Measurements from ENCODE around the gene CDC6.

The CDC6 gene

DNA sequence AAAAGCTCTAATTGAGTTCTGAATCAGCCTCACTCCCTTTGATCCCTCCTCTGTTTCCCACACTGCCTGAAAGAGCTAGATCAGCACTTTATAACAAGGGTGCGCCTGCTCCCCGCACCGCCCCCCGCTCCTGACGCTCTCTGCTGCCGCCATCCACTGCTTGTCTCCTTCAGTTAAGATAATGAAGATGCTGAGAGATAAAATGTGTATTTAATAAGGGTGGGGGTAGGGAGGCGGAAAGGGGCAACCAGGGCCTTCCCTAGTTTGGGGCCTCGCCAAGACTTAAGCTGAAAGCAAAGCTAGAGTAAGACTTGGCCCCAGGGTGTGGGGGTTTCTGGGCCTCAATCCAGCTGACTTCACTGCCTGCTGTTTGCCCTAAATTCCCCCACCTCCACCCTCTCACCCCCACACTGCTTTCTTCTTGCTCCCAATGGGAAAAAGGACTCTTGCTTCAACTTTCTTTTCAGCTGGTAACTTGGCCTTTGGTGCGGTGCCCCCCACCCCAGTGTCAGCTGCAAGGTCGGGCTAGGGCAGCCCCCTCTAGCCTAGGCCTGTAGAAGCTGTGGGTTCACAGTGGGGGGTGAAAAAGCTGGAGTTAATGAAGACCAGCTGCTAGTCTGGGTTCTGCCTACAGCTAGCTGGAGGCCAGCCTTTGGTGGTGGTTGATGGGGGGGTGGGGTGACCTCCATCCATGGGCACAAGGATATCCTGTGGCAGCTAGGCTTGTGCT, 19.5 kb downstream of the CDC6 start:
- ChIA-PET CTCF (interaction anchor here (0.6 to 3.0 kb wide), 13 partner anchors 10 to 636 kb away, joined by 3 to 25 read pairs (median 3); no protein-coding TSS in a partner anchor), POLR2A (interaction anchor here (0.7 to 1.8 kb wide), 13 partner anchors 9 to 194 kb away, joined by 3 to 10 read pairs (median 6); partner anchors contain the start of gene TOP2A)
- TF ChIP-seq ELF4 (IDR thresholded peaks at IDR 0.05) (no peak), FOXA1 (IDR thresholded peaks at IDR 0.05) (no peak), ARNT (IDR thresholded peaks at IDR 0.05) (no peak), TARDBP (IDR thresholded peaks at IDR 0.05) (no peak), BHLHE40 (IDR thresholded peaks at IDR 0.05; ENCODE audit: borderline replicate concordance) (no peak), PKNOX1 (IDR thresholded peaks at IDR 0.05) (no peak), CTBP1 (IDR thresholded peaks at IDR 0.05; ENCODE audit: borderline replicate concordance) (no peak), SP1 (IDR thresholded peaks at IDR 0.05) (no peak), FOXK2 (IDR thresholded peaks at IDR 0.05) (no peak), NFRKB (IDR thresholded peaks at IDR 0.05) (no peak), HDGF (IDR thresholded peaks at IDR 0.05; ENCODE audit: borderline replicate concordance) (no peak)
- no peak for DNase-seq (ENCODE audit: extremely low spot score)

- DNase-seq (ENCODE audit: extremely low spot score): no peak
- CTCF ChIA-PET: interaction anchor here (0.6 to 3.0 kb wide), 11 partner anchors 9 to 637 kb away, joined by 3 to 25 read pairs (median 3); no protein-coding TSS in a partner anchor
- POLR2A ChIA-PET: interaction anchor here (0.7 to 2.1 kb wide), 11 partner anchors 10 to 195 kb away, joined by 3 to 10 read pairs (median 6); partner anchors contain the start of gene TOP2A
- TF ChIP-seq SP1 (IDR thresholded peaks at IDR 0.05) (no peak), PKNOX1 (IDR thresholded peaks at IDR 0.05) (no peak)
Observed at GRCh38 chr17:40307740-40308239, 20.1 kb downstream of the CDC6 start.

DNA sequence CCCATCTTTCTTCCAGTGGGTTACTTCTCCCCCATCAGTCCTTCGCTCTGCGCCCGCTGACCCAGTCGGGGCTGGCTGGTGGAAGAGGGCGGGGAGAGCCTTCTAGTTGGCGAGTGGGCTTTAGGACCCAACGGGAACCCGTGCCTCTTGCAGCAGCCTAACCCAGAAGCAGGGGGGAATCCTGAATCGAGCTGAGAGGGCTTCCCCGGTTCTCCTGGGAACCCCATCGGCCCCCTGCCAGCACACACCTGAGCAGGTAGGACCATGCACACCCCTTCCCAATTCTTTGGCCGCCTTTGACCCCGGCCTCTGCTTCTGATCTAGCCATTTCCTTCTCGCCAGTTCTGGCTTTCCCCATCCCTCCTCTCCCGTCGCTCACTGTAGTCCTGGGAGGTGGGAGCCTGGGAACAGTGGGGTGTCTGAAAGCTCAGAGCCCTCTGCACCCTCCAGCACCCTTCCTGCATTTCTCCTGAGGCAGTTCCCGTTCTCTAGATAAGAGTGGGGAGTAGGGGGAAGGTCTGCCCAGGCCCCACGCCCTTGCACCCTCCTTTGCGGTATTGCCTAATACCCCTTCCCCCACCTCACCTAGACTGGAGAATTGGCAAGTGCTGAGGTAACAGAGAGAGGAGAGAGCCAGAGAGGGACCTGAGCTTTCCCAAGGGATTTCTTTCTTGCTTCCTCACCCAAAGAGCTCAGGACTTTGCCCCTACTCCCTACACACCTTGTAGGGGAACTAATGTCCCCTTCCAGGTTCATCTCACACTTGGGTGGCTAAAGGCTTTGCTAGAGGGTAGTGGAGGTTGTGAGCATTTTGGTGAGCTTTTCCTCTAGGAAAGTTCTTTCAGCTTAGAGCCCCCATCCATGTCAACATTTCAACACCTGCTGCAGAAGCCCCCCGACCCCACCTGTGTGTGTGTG, 21.6 kb downstream of the CDC6 start, which contains the start of gene RARA:
RARA (plus strand) TSS at position 150 of the 918 bp plus-strand sequence. CDS start 22,039 bp downstream, outside the sequence.
- no peak for DNase-seq (ENCODE audit: extremely low spot score)
- TF ChIP-seq NFRKB (IDR thresholded peaks at IDR 0.05) (no peak), ZNF384 (IDR thresholded peaks at IDR 0.05) (no peak), HDGF (IDR thresholded peaks at IDR 0.05; ENCODE audit: borderline replicate concordance) (no peak), SUZ12 (IDR thresholded peaks at IDR 0.05) (no peak), ARNT (IDR thresholded peaks at IDR 0.05) (no peak), BHLHE40 (IDR thresholded peaks at IDR 0.05; ENCODE audit: borderline replicate concordance) (no peak), FOXA1 (IDR thresholded peaks at IDR 0.05) (no peak), PKNOX1 (IDR thresholded peaks at IDR 0.05) (no peak), SP1 (IDR thresholded peaks at IDR 0.05) (no peak), FOXK2 (IDR thresholded peaks at IDR 0.05) (no peak), FOXM1 (IDR thresholded peaks at IDR 0.05; ENCODE audit: borderline replicate concordance) (no peak), TARDBP (IDR thresholded peaks at IDR 0.05) (no peak), ELF4 (IDR thresholded peaks at IDR 0.05) (no peak), CTBP1 (IDR thresholded peaks at IDR 0.05; ENCODE audit: borderline replicate concordance) (no peak), LEF1 (IDR thresholded peaks at IDR 0.05; ENCODE audit: borderline replicate concordance) (no peak), L3MBTL2 (conservative IDR thresholded peaks at IDR 0.05) (no peak)
- POLR2A ChIA-PET: interaction anchor here (1.0 to 2.1 kb wide), 5 partner anchors 8 to 53 kb away, joined by 3 to 8 read pairs (median 5); no protein-coding TSS in a partner anchor
- CTCF ChIA-PET: interaction anchor here (0.7 to 3.0 kb wide), 3 partner anchors 46 to 80 kb away, joined by 3 to 25 read pairs (median 5); no protein-coding TSS in a partner anchor

GRCh38 chr17:40309949-40310510, 22.4 kb downstream of the CDC6 start:
- TF ChIP-seq L3MBTL2 (conservative IDR thresholded peaks at IDR 0.05) (no peak), SP1 (IDR thresholded peaks at IDR 0.05) (no peak), ZNF384 (IDR thresholded peaks at IDR 0.05) (no peak), ELF4 (IDR thresholded peaks at IDR 0.05) (no peak), HDGF (IDR thresholded peaks at IDR 0.05; ENCODE audit: borderline replicate concordance) (no peak), TARDBP (IDR thresholded peaks at IDR 0.05) (no peak), FOXK2 (IDR thresholded peaks at IDR 0.05) (no peak), NFRKB (IDR thresholded peaks at IDR 0.05) (no peak), BHLHE40 (IDR thresholded peaks at IDR 0.05; ENCODE audit: borderline replicate concordance) (no peak), PKNOX1 (IDR thresholded peaks at IDR 0.05) (no peak), SUZ12 (IDR thresholded peaks at IDR 0.05) (no peak), CTBP1 (IDR thresholded peaks at IDR 0.05; ENCODE audit: borderline replicate concordance) (no peak), FOXA1 (IDR thresholded peaks at IDR 0.05) (no peak), ARNT (IDR thresholded peaks at IDR 0.05) (no peak), LEF1 (IDR thresholded peaks at IDR 0.05; ENCODE audit: borderline replicate concordance) (no peak), FOXM1 (IDR thresholded peaks at IDR 0.05; ENCODE audit: borderline replicate concordance) (no peak)
- CTCF ChIA-PET: interaction anchor here (0.9 kb wide), 1 partner anchor 45 kb away, joined by 3 read pairs; no protein-coding TSS in a partner anchor
- no peak for DNase-seq (ENCODE audit: extremely low spot score)
- POLR2A ChIA-PET: interaction anchor here (1.0 to 2.1 kb wide), 4 partner anchors 7 to 52 kb away, joined by 3 to 7 read pairs (median 4); no protein-coding TSS in a partner anchor
